ENCODE results near the gene HELT.
"Not testable (repeated sequence)": the region's sequence is repeated elsewhere in the genome, so short reads cannot be mapped to it uniquely, and the experiment has no call there.

HELT gene

GRCh38 chr4:184987493-184988031, 30.7 kb upstream of the HELT start:
- Histone ChIP-seq H3K9ac (no peak overlapping the region), H3K9me3 (no peaks in the 10 kb centered on the region), H3K36me3 (no peaks in the 10 kb centered on the region), H4K20me1 (no peaks in the 10 kb centered on the region), H3K4me1 (peaks cover 24% of the 10 kb centered on the region), H3K27me3 (no peaks in the 10 kb centered on the region), H3K4me3 (no peak overlapping the region), H3K4me2 (no peak overlapping the region), H3K27ac (no peak overlapping the region)
- TF ChIP-seq Cebpa-rat (IDR thresholded peaks at IDR 0.05), result no peak

- Histone ChIP-seq H3K9ac (no peak overlapping the region), H3K27me3 (no peaks in the 10 kb centered on the region), H3K4me3 (no peak overlapping the region), H3K4me1 (peaks cover 13% of the 10 kb centered on the region), H3K9me3 (no peaks in the 10 kb centered on the region), H3K4me2 (no peak overlapping the region), H4K20me1 (no peaks in the 10 kb centered on the region), H3K36me3 (no peaks in the 10 kb centered on the region), H3K27ac (no peak overlapping the region)
- TF ChIP-seq Cebpa-rat (IDR thresholded peaks at IDR 0.05), result no peak
Measured at GRCh38 chr4:184988611-184989010, 29.7 kb upstream of the HELT start.

- H3K4me3 ChIP-seq, H3K9ac ChIP-seq, H3K36me3 ChIP-seq, H3K27me3 ChIP-seq, H3K4me1 ChIP-seq, H3K27ac ChIP-seq, H4K20me1 ChIP-seq, H3K9me3 ChIP-seq, H3K4me2 ChIP-seq: not testable (repeated sequence)
Measured at GRCh38 chr4:184989283-184989682, 29.0 kb upstream of the HELT start.

GRCh38 chr4:184990131-184990530, 28.2 kb upstream of the HELT start:
- H3K4me1 ChIP-seq, H3K36me3 ChIP-seq, H3K9me3 ChIP-seq, H3K27ac ChIP-seq, H4K20me1 ChIP-seq, H3K4me2 ChIP-seq, H3K27me3 ChIP-seq, H3K4me3 ChIP-seq, H3K9ac ChIP-seq: not testable (repeated sequence)

- no peaks in the 10 kb centered on the region for H3K4me1 ChIP-seq
- no peak overlapping the region for H3K27ac ChIP-seq
- H3K9me3 ChIP-seq, result no peaks in the 10 kb centered on the region
- no peak overlapping the region for H3K4me3 ChIP-seq
- H3K4me2 ChIP-seq, result no peak overlapping the region
- no peak for TF ChIP-seq Cebpa-rat (IDR thresholded peaks at IDR 0.05)
- no peak overlapping the region for H3K9ac ChIP-seq
- no peaks in the 10 kb centered on the region for H3K36me3 ChIP-seq
- no peaks in the 10 kb centered on the region for H4K20me1 ChIP-seq
- H3K27me3 ChIP-seq, result no peaks in the 10 kb centered on the region
Measured at GRCh38 chr4:184991860-184992259, 26.4 kb upstream of the HELT start.

GRCh38 chr4:184992422-184992821, 25.9 kb upstream of the HELT start:
- Histone ChIP-seq H3K4me2 (no peak overlapping the region), H3K27ac (no peak overlapping the region), H3K4me3 (no peak overlapping the region), H3K36me3 (no peaks in the 10 kb centered on the region), H3K4me1 (no peaks in the 10 kb centered on the region), H3K27me3 (no peaks in the 10 kb centered on the region), H3K9ac (no peak overlapping the region), H4K20me1 (no peaks in the 10 kb centered on the region), H3K9me3 (no peaks in the 10 kb centered on the region)
- TF ChIP-seq Cebpa-rat (IDR thresholded peaks at IDR 0.05), result no peak

- Histone ChIP-seq H3K4me2 (no peak overlapping the region), H3K4me3 (no peak overlapping the region), H3K4me1 (no peaks in the 10 kb centered on the region), H4K20me1 (no peaks in the 10 kb centered on the region), H3K9me3 (no peaks in the 10 kb centered on the region), H3K36me3 (no peaks in the 10 kb centered on the region), H3K9ac (no peak overlapping the region), H3K27me3 (no peaks in the 10 kb centered on the region), H3K27ac (no peak overlapping the region)
- no peak for TF ChIP-seq Cebpa-rat (IDR thresholded peaks at IDR 0.05)
Measured at GRCh38 chr4:184993247-184993646, 25.0 kb upstream of the HELT start.

- Histone ChIP-seq H3K4me2 (no peak overlapping the region), H3K9me3 (no peaks in the 10 kb centered on the region), H3K4me1 (no peaks in the 10 kb centered on the region), H3K36me3 (no peaks in the 10 kb centered on the region), H3K4me3 (no peak overlapping the region), H3K27ac (no peak overlapping the region), H3K27me3 (no peaks in the 10 kb centered on the region), H4K20me1 (no peaks in the 10 kb centered on the region), H3K9ac (no peak overlapping the region)
- no peak for TF ChIP-seq Cebpa-rat (IDR thresholded peaks at IDR 0.05)
Measured at GRCh38 chr4:184994010-184994622, 24.2 kb upstream of the HELT start.

GRCh38 chr4:184994623-184995010, 23.7 kb upstream of the HELT start:
- no peak overlapping the region for H3K4me3 ChIP-seq
- no peak for TF ChIP-seq Cebpa-rat (IDR thresholded peaks at IDR 0.05)

GRCh38 chr4:184997656-184998055, 20.6 kb upstream of the HELT start:
- H3K36me3 ChIP-seq, H4K20me1 ChIP-seq, H3K4me3 ChIP-seq, H3K4me2 ChIP-seq, H3K4me1 ChIP-seq, H3K27ac ChIP-seq, H3K9ac ChIP-seq, H3K9me3 ChIP-seq, H3K27me3 ChIP-seq: not testable (repeated sequence)

More at GRCh38 chr4:184994623-184995010, 23.7 kb upstream of the HELT start:
- Histone ChIP-seq H3K36me3 (no peaks in the 10 kb centered on the region), H4K20me1 (no peaks in the 10 kb centered on the region), H3K9ac (no peak overlapping the region), H3K4me1 (no peaks in the 10 kb centered on the region), H3K27ac (no peak overlapping the region), H3K4me2 (no peak overlapping the region), H3K27me3 (no peaks in the 10 kb centered on the region), H3K9me3 (no peaks in the 10 kb centered on the region)

- peaks cover 5% of the 10 kb centered on the region; the same call in 1 of the 2 replicates for H3K27me3 ChIP-seq
- H4K20me1 ChIP-seq, result no peaks in the 10 kb centered on the region
- no peaks in the 10 kb centered on the region for H3K9me3 ChIP-seq
- H3K4me1 ChIP-seq, result peaks cover 7% of the 10 kb centered on the region
- no peak overlapping the region for H3K4me3 ChIP-seq
- H3K27ac ChIP-seq, result no peak overlapping the region
- no peak overlapping the region for H3K9ac ChIP-seq
- TF ChIP-seq Cebpa-rat (IDR thresholded peaks at IDR 0.05), result no peak
- H3K4me2 ChIP-seq, result no peak overlapping the region
- no peaks in the 10 kb centered on the region for H3K36me3 ChIP-seq
Measured at GRCh38 chr4:185002784-185003183, 15.5 kb upstream of the HELT start.

Data from BLaER1 (cell line).